Neuron (in vitro differentiated cells): ENCODE data around the gene ETFA.
A peak's percentile ranks its signal among the peaks of the same experiment; 100 is the strongest.

Experiments
- H2AFZ ChIP-seq: one replicate; pipeline ENCODE4 v1.6.1; 2013; ENCODE audit warnings: low read depth, mild to moderate bottlenecking, inconsistent platforms, low read length, moderate library complexity
- H3K27me3 ChIP-seq: one replicate; pipeline ENCODE4 v1.6.1; 2013; ENCODE audit warnings: low read length; ENCODE audit not compliant: insufficient read depth
- H3K36me3 ChIP-seq: one replicate; pipeline ENCODE4 v1.6.1; 2013; ENCODE audit warnings: low read length; ENCODE audit not compliant: insufficient read depth
- H3K4me1 ChIP-seq: one replicate; pipeline ENCODE4 v1.6.1; 2013; ENCODE audit warnings: low read length; ENCODE audit not compliant: insufficient read depth
- H3K4me3 ChIP-seq: 2 replicates; pipeline ENCODE4 v1.5.1; 2013; ENCODE audit warnings: mild to moderate bottlenecking, low read length, moderate library complexity
- H3K9me3 ChIP-seq: one replicate; pipeline ENCODE4 v1.6.1; 2013; ENCODE audit warnings: low read length

ETFA gene

DNA sequence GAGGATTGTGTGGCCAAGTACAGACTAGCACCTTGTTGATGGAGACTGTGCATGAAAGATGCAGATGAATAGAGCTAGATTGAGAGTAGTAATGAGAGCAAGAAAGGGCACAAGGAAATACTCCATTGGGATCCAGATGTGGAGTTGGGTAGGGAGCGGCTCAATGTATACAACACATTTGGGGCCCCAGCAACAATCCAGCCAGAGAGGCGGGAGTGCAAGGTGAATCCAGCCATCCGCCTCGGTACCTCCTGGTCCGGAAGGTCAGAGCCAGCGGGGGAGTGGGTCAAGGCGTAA lies 34.3 kb upstream of the ETFA start:
- no peak overlapping the region for H2AFZ ChIP-seq
- peaks cover 73% of the 10 kb centered on the region for H3K27me3 ChIP-seq
- H3K4me3 ChIP-seq: no peak overlapping the region
- no peaks in the 10 kb centered on the region for H3K36me3 ChIP-seq
- no peaks in the 10 kb centered on the region for H3K9me3 ChIP-seq
- H3K4me1 ChIP-seq: peaks cover 25% of the 10 kb centered on the region

DNA sequence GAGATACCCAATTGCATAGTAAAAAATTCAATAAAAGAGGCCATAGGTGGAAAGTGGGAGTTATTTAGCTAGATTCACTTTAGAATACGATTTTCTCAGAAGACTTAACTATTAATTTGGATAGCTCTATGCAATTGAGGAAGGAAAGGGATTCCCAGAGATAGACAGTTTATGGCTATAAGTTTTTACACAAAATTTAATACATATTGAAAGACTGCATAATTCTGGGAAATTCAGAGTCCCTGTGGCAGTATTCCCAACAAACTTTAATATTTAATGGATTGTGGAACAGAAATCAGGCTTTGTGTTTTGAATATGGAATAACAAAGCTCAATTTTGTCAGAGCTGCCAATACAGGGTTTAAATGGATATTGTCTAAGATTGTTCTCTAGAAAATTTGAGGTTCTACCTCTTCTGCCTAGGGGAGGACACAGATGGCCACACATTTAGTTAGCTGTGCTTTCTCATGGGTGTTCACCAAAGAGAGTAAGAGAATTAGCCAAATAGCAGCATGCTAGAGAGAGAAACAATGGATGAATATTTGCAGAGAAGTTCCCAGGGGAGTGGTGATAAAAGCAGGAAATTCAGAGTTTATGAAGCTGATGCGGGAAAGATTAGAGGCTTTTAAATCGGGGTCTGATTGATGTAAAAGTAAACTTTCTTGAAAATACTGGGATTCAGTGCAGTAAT lies 33.8 kb upstream of the ETFA start:
- Histone ChIP-seq H3K9me3 (no peaks in the 10 kb centered on the region), H3K27me3 (peaks cover 78% of the 10 kb centered on the region), H3K4me3 (no peak overlapping the region), H3K36me3 (no peaks in the 10 kb centered on the region), H2AFZ (no peak overlapping the region), H3K4me1 (peaks cover 30% of the 10 kb centered on the region)

DNA sequence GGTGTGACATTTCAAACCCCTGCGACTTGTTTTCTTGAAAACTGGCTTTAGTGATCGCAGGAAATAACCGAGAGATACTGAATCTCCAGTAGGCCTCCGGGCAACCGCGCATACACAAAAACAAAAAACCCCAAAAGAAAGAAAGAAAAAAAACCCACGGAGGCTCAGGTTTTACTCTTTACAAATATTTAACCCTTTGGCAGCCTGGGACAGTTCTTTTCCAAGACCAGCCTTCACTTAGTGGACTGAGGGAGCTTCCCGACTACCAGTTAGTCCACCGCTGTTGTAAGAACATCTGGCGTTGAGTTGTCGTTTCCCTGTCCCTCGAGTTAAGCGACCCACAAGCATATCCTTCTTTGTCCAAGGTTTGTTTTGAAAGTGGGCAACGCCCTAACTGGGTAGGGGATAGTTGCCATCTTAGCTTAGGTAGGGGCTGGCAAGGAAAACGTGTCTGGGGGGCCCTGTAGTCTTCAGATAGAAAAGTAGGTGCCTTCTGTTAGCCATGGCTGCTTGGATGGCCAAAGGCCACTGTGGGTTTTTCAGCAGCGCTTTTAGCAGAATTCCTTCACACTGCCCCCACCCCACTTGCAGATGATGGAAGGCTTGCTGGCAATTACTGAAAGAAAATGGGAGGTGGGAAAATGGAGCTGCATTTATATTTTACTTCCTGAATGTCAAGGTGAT lies 32.2 kb upstream of the ETFA start:
- H3K36me3 ChIP-seq: no peaks in the 10 kb centered on the region
- H3K9me3 ChIP-seq: no peaks in the 10 kb centered on the region
- H2AFZ ChIP-seq: no peak overlapping the region
- H3K27me3 ChIP-seq: peaks cover 93% of the 10 kb centered on the region
- no peak overlapping the region for H3K4me3 ChIP-seq
- peaks cover 44% of the 10 kb centered on the region for H3K4me1 ChIP-seq

DNA sequence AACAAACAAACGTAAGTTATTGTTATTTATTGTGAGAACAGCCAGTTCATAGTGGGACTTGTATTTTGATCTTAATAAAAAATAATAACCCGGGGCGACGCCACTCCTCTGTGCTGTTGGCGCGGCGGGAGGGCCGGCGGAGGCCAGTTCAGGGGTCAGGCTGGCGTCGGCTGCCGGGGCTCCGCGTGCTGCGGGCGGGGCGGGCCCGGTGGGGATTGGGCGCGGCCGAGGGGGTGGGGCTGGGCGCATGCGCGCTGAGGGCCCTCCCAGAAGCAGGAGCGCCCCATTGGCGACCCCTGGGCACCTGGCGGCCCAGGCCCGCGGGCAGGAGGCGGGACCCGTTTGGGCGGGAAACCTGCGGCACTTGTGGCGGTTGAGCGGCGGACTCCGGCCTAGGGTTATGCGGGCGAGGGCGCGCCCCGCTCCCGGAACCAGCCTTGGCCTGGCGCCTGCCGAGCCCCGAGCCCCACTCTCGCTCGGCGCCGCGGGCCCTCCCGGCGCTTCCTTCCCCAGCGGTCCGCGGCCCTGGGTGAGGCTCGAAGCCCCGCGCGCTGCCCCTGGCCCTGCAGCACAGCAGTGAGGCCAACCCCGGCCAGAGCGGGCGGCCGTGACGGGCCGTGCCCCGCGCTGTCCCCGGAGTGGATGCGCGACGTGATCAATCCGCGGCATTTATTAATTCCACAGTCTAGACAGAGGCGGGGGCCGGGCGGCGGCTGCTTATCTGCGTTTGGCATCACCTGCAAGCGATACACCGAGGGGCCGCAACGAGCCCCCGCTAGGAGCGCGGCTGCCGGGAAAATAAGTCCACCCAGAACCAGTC lies 31.3 kb upstream of the ETFA start:
- Histone ChIP-seq H3K4me1 (peaks cover 53% of the 10 kb centered on the region), H3K9me3 (no peaks in the 10 kb centered on the region), H2AFZ (no peak overlapping the region), H3K36me3 (no peaks in the 10 kb centered on the region), H3K27me3 (peaks cover 92% of the 10 kb centered on the region), H3K4me3 (no peak overlapping the region)

- no peak overlapping the region for H2AFZ ChIP-seq
- no peak overlapping the region for H3K4me3 ChIP-seq
- H3K27me3 ChIP-seq: peaks cover 94% of the 10 kb centered on the region
- H3K9me3 ChIP-seq: no peaks in the 10 kb centered on the region
- peaks cover 56% of the 10 kb centered on the region for H3K4me1 ChIP-seq
- no peaks in the 10 kb centered on the region for H3K36me3 ChIP-seq
Observed at GRCh38 chr15:76342058-76342381, 30.8 kb upstream of the ETFA start.

DNA sequence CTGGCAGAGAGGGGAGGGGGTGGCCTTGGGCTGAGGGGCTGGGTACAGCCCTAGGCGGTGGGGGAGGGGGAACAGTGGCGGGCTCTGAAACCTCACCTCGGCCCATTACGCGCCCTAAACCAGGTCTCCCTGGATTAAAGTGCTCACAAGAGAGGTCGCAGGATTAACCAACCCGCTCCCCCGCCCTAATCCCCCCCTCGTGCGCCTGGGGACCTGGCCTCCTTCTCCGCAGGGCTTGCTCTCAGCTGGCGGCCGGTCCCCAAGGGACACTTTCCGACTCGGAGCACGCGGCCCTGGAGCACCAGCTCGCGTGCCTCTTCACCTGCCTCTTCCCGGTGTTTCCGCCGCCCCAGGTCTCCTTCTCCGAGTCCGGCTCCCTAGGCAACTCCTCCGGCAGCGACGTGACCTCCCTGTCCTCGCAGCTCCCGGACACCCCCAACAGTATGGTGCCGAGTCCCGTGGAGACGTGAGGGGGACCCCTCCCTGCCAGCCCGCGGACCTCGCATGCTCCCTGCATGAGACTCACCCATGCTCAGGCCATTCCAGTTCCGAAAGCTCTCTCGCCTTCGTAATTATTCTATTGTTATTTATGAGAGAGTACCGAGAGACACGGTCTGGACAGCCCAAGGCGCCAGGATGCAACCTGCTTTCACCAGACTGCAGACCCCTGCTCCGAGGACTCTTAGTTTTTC lies 30.2 kb upstream of the ETFA start:
- Histone ChIP-seq H3K4me3 (no peak overlapping the region), H3K27me3 (peaks cover 93% of the 10 kb centered on the region)

DNA sequence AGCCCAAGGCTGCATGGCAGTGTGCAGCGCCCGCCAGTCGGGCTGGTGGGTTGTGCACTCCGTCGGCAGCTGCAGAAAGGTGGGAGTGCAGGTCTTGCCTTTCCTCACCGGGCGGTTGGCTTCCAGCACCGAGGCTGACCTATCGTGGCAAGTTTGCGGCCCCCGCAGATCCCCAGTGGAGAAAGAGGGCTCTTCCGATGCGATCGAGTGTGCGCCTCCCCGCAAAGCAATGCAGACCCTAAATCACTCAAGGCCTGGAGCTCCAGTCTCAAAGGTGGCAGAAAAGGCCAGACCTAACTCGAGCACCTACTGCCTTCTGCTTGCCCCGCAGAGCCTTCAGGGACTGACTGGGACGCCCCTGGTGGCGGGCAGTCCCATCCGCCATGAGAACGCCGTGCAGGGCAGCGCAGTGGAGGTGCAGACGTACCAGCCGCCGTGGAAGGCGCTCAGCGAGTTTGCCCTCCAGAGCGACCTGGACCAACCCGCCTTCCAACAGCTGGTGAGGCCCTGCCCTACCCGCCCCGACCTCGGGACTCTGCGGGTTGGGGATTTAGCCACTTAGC lies 29.6 kb upstream of the ETFA start:
- no peak overlapping the region for H2AFZ ChIP-seq
- H3K4me3 ChIP-seq: peak overlapping the region; percentile 19
- H3K27me3 ChIP-seq: peaks cover 88% of the 10 kb centered on the region
- peaks cover 50% of the 10 kb centered on the region for H3K4me1 ChIP-seq
- no peaks in the 10 kb centered on the region for H3K36me3 ChIP-seq
- H3K9me3 ChIP-seq: no peaks in the 10 kb centered on the region

More for the DNA sequence above, 30.2 kb upstream of the ETFA start:
- H2AFZ ChIP-seq: no peak overlapping the region
- H3K4me1 ChIP-seq: peaks cover 53% of the 10 kb centered on the region
- H3K9me3 ChIP-seq: no peaks in the 10 kb centered on the region
- no peaks in the 10 kb centered on the region for H3K36me3 ChIP-seq

- H3K27me3 ChIP-seq: peaks cover 83% of the 10 kb centered on the region
- H3K9me3 ChIP-seq: no peaks in the 10 kb centered on the region
- H3K4me1 ChIP-seq: peaks cover 56% of the 10 kb centered on the region
- H3K4me3 ChIP-seq: peak overlapping the region; percentile 19
- H2AFZ ChIP-seq: peak overlapping the region; percentile 41
- H3K36me3 ChIP-seq: no peaks in the 10 kb centered on the region
Observed at GRCh38 chr15:76340198-76340802, 29.0 kb upstream of the ETFA start.

DNA sequence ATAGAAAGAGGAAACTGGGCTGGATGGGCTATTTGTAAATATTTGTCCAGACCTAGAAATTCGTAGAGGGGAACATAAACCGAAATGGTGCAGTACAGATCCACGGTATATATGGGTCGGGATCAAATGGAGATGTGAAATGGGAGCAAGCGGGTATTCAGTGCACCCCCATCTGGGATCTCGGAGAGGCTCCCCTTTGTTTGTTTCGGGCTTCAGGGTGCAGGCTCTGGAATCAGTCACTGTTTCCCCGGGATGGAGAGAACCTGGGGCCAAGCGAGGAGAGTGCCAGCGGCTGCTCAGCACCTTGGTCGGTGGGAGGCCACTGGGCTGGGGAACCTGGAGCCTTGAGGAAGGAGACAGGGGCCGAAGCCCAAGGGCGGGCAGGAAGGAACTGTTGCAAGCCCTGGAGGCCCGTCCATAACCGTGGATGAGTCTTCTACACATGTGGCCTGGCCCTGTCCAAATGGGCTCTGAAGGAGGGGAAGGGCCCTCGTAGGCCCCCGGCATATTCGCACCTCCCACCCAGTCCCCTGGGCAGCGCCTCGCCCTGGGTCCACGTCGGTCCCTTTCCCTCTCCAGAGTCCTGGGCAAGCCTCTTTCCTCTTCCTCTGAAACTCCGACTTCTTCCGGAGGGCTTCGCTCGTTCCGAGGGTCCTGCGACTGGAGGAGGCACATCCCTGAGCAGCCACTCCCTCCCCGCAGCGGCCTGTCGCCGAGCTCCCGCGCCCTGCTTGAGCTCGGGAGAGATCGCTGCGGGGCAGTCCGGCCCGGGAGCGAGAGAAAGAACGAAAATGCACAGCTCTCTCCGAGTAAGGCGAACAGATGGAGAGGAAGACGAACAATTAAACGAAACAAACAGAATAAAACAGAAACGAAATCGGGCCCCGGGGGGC lies 28.3 kb upstream of the ETFA start:
- no peak overlapping the region for H3K4me3 ChIP-seq
- peaks cover 59% of the 10 kb centered on the region for H3K4me1 ChIP-seq
- peaks cover 79% of the 10 kb centered on the region for H3K27me3 ChIP-seq
- H3K36me3 ChIP-seq: no peaks in the 10 kb centered on the region
- peak overlapping the region; percentile 41 for H2AFZ ChIP-seq
- no peaks in the 10 kb centered on the region for H3K9me3 ChIP-seq

DNA sequence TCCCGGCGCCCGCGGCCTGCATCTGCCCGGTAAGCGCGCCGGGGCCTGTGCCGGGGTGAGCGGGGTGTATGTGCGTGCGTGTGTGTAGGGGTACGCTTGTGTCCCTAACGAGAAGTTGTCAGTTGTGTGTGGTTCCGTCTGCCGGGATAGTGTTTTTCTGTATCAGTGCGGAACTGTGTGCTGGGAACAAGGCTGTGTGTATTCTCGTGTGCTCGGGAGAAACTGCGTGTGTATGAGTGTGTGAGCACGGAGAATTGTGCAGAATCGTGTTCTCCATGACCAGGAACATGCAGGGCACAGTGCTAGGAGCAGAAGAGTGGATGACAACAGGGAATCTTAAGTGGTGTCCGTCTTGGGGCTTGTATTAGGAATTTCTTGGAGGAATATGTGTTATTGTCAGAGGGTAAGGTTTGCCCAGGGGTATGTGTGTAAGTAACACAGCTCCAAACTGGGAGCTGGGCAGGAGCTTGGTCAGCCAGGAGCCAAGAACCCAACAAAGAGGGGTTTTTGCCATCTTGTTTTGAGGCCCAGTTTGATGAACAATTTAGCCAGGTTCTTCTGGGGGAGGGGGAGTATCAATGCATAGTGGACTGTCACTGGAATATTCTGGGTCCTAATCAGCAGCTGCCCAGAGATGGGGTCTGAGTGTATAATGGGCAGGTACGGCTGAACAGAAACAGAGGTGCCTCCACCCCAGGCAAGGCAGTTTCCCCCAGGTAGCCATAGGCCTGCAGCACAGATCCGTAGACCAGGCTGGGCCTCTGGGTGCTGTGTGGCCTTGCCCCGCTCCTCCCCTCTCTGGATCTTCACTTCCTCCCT lies 27.4 kb upstream of the ETFA start:
- Histone ChIP-seq H3K4me1 (peaks cover 59% of the 10 kb centered on the region), H3K4me3 (peak overlapping the region; percentile 69), H2AFZ (peak overlapping the region; percentile 66), H3K36me3 (no peaks in the 10 kb centered on the region), H3K27me3 (peaks cover 78% of the 10 kb centered on the region), H3K9me3 (no peaks in the 10 kb centered on the region)

GRCh38 chr15:76337696-76338485 lies 26.6 kb upstream of the ETFA start:
- no peaks in the 10 kb centered on the region for H3K9me3 ChIP-seq
- H2AFZ ChIP-seq: peak overlapping the region; percentile 66
- H3K4me3 ChIP-seq: peak overlapping the region; percentile 69
- no peaks in the 10 kb centered on the region for H3K36me3 ChIP-seq
- H3K4me1 ChIP-seq: peaks cover 59% of the 10 kb centered on the region
- peaks cover 76% of the 10 kb centered on the region for H3K27me3 ChIP-seq
